ENCODE measurements around the gene MFRP. TPM values are rescaled to one million over a fixed set of nuclear protein-coding genes. Genes with fewer than 3 reads are reported as not detected.

MFRP gene
- total RNA-seq, 2 experiments from 2014 or later, result not detected

DNA sequence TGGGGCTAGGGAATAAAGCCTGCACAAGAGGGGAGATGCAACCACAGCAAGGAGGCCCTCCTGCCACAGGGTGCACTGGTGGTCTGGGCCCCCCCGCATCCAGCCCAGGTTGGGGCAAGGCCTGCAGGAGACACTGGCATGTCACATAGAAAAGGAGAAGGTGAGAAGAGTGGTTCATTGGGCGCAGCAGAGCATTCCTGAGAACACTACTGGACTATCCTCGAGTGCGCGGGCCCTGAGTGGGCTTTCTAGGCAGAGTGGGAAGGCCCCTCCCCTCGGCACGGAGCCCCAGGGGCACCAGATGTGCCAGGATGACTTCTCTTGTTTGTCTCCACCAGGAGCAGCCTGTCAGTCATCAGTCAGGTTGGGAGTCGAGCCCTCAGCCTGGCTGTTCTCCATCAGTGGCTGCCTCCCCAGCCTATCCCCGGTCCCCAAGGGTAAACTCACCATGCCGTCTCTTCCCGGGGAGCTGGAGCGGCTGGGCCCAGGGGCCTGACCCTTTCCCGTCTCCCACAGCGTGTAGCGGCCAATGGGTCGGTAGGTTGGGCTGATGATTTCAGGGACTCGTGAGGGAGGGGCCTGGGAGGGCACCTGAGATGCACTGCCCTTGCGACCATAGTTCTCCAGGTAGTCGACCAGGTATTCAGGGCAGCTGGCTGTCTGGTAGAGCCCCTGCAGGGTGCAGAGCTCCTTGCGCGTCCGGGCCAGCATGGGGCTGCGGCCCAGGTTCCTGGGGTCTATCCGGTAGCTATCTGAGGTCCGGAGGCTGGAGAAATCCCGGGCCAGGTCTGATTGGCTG, 26.0 kb upstream of the MFRP start:
- ChIA-PET POLR2A (no interaction called here), CTCF (interaction anchor here (2.2 to 7.6 kb wide), 2 partner anchors 16 kb away, joined by 11 to 66 read pairs; no protein-coding TSS in a partner anchor)
- Histone ChIP-seq H3K36me3 (ENCODE audit: insufficient read depth, low read length) (no peaks in the 10 kb centered on the region), H3K4me3 (ENCODE audit: low read length) (no peak overlapping the region), H3K4me1 (ENCODE audit: insufficient read depth, low read length) (peaks cover 14% of the 10 kb centered on the region), H3K27ac (ENCODE audit: low read depth in 1 of 2, low read length in 2 of 2) (no peak overlapping the region), H3K27me3 (ENCODE audit: control insufficient read depth in 1 of 2, insufficient read depth in 2 of 2, low read length in 2 of 2) (peaks cover 10 to 16% of the 10 kb centered on the region in 2 experiments), H3K9me3 (ENCODE audit: control insufficient read depth in 1 of 2, insufficient read depth in 1 of 2, low read length in 2 of 2) (no peaks in the 10 kb centered on the region)
- intact Hi-C loops (cut with DNase I, micrococcal nuclease), result no loop called here
- Mint-ChIP-seq H3K36me3 (ENCODE audit: low read depth) (no peaks in the 10 kb centered on the region), H3K4me3 (no peak overlapping the region), H3K27ac (no peak overlapping the region), H3K4me1 (ENCODE audit: low read depth) (no peaks in the 10 kb centered on the region), H3K27me3 (peaks cover 42% of the 10 kb centered on the region), H3K9me3 (no peaks in the 10 kb centered on the region)
- TF ChIP-seq, protein P1, sequence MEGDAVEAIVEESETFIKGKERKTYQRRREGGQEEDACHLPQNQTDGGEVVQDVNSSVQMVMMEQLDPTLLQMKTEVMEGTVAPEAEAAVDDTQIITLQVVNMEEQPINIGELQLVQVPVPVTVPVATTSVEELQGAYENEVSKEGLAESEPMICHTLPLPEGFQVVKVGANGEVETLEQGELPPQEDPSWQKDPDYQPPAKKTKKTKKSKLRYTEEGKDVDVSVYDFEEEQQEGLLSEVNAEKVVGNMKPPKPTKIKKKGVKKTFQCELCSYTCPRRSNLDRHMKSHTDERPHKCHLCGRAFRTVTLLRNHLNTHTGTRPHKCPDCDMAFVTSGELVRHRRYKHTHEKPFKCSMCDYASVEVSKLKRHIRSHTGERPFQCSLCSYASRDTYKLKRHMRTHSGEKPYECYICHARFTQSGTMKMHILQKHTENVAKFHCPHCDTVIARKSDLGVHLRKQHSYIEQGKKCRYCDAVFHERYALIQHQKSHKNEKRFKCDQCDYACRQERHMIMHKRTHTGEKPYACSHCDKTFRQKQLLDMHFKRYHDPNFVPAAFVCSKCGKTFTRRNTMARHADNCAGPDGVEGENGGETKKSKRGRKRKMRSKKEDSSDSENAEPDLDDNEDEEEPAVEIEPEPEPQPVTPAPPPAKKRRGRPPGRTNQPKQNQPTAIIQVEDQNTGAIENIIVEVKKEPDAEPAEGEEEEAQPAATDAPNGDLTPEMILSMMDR (IDR thresholded peaks at IDR 0.05), result no peak
- ATAC-seq (ENCODE audit: poor library complexity) (no peak), DNase-seq (no peak)

DNA sequence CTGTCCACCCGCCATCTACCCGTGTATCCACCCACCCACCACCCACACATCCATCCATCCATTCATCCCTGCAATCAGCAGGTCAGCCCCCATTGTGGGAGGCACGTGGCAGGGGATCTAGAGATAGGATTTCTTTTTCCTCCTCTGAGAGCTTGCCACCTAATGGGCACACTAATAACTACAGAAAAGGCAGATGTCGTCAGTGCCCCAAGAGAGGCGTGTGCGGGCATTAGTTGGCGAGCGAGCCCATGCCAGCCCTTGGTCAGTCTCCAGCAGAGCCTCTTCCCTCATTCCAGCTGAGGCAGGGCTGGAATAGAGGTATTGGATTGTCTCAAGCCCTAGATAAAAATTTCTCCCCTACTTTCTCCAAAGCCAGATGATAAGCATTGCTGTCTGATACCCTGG, 25.3 kb upstream of the MFRP start:
- H3K4me1 ChIP-seq (ENCODE audit: insufficient read depth, low read length), result peaks cover 13% of the 10 kb centered on the region
- Mint-ChIP-seq H3K9me3 (no peaks in the 10 kb centered on the region), H3K4me1 (ENCODE audit: low read depth) (no peaks in the 10 kb centered on the region), H3K4me3 (no peak overlapping the region), H3K27ac (no peak overlapping the region), H3K27me3 (peaks cover 49% of the 10 kb centered on the region), H3K36me3 (ENCODE audit: low read depth) (no peaks in the 10 kb centered on the region)
- H3K27me3 ChIP-seq (ENCODE audit: control insufficient read depth in 1 of 2, insufficient read depth in 2 of 2, low read length in 2 of 2), result peaks cover 17 to 22% of the 10 kb centered on the region in 2 experiments
- ChIA-PET POLR2A (no interaction called here), CTCF (interaction anchor here (1.5 to 2.2 kb wide), 2 partner anchors 16 to 33 kb away, joined by 4 to 11 read pairs; no protein-coding TSS in a partner anchor)
- TF ChIP-seq, protein P1 (IDR thresholded peaks at IDR 0.05), result no peak
- DNase-seq (no peak), ATAC-seq (ENCODE audit: poor library complexity) (no peak)
- H3K9me3 ChIP-seq (ENCODE audit: control insufficient read depth in 1 of 2, insufficient read depth in 1 of 2, low read length in 2 of 2), result no peaks in the 10 kb centered on the region
- no peak overlapping the region for H3K27ac ChIP-seq (ENCODE audit: low read depth in 1 of 2, low read length in 2 of 2)
- intact Hi-C loops (cut with DNase I, micrococcal nuclease), result no loop called here
- no peaks in the 10 kb centered on the region for H3K36me3 ChIP-seq (ENCODE audit: insufficient read depth, low read length)
- H3K4me3 ChIP-seq (ENCODE audit: low read length), result no peak overlapping the region

DNA sequence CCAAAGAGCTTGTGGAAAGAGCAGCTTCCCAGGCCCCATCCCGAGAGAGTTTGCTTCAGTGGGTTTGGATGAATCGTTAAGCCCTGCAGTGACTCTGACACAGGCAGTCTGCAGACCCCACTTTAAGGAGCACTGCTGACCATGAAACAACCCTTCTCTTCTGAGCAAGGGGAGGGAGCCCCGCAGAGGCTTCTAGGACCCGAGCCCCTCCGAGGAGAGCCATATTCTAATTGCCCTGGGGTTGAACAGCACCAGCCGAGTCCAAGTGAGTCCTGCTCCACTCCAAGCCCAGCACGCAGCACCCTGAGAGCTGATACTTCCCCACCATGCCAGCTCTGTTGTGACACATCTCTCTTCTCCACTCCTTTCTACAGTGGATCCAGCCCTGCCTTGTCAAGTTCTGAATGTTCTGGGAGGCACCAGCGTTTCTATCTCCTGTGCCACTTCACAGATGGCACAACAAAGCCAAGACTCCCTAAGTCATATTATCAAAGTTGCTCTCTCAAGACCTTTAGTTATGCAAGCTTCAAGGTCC, 24.6 kb upstream of the MFRP start:
- H3K4me1 Mint-ChIP-seq (ENCODE audit: low read depth), result no peaks in the 10 kb centered on the region
- Histone ChIP-seq H3K27ac (ENCODE audit: low read depth in 1 of 2, low read length in 2 of 2) (no peak overlapping the region), H3K4me1 (ENCODE audit: insufficient read depth, low read length) (peaks cover 13% of the 10 kb centered on the region), H3K9me3 (ENCODE audit: control insufficient read depth in 1 of 2, insufficient read depth in 1 of 2, low read length in 2 of 2) (no peaks in the 10 kb centered on the region), H3K36me3 (ENCODE audit: insufficient read depth, low read length) (no peaks in the 10 kb centered on the region), H3K4me3 (ENCODE audit: low read length) (no peak overlapping the region), H3K27me3 (ENCODE audit: control insufficient read depth in 1 of 2, insufficient read depth in 2 of 2, low read length in 2 of 2) (peaks cover 22 to 28% of the 10 kb centered on the region in 2 experiments)
- no peaks in the 10 kb centered on the region for H3K36me3 Mint-ChIP-seq (ENCODE audit: low read depth)
- TF ChIP-seq, protein P1 (IDR thresholded peaks at IDR 0.05), result no peak
- peaks cover 56% of the 10 kb centered on the region for H3K27me3 Mint-ChIP-seq
- H3K9me3 Mint-ChIP-seq, result no peaks in the 10 kb centered on the region
- POLR2A ChIA-PET, result no interaction called here
- ATAC-seq (ENCODE audit: poor library complexity) (no peak), DNase-seq (no peak)
- CTCF ChIA-PET, result interaction anchor here (1.5 to 2.2 kb wide), 2 partner anchors 15 to 33 kb away, joined by 4 to 11 read pairs; no protein-coding TSS in a partner anchor
- intact Hi-C loops (cut with DNase I, micrococcal nuclease), result no loop called here
- no peak overlapping the region for H3K4me3 Mint-ChIP-seq
- no peak overlapping the region for H3K27ac Mint-ChIP-seq
